Esophagus squamous epithelium (tissue), 4 donors: ENCODE measurements around the gene WDR64.

Experiments
- CTCF ChIP-seq, 6 experiments: fragments of 450-650 bp in 4 of 6; fragments of 200-600 bp in 2 of 6; sonication (generic) in 2 of 6; IDR thresholded peaks; one replicate each; pipeline ENCODE4 v1.5.1; 2016 to 2019; ENCODE audit warnings: antibody characterized with exemption in 6 of 6, mild to moderate bottlenecking in 4 of 6, moderate library complexity in 4 of 6
- POLR2A ChIP-seq, 4 donors: fragments of 450-650 bp; IDR thresholded peaks; one replicate each; pipeline ENCODE4 v1.6.1; 2017; ENCODE audit warnings: antibody characterized with exemption in 4 of 4, mild to moderate bottlenecking in 4 of 4, moderate library complexity in 3 of 4

- TF ChIP-seq CTCF (IDR thresholded peaks at IDR 0.05) (no peak), POLR2A (IDR thresholded peaks at IDR 0.05) (no peak)
Observed at GRCh38 chr1:241810769-241811405, 158.8 kb downstream of the WDR64 start.
